ENCODE results near the gene FRZB.
"Not testable (repeated sequence)": the region's sequence is repeated elsewhere in the genome, so short reads cannot be mapped to it uniquely, and the experiment has no call there.

FRZB gene

GRCh38 chr2:182890305-182890704 is 23.9 kb upstream of the FRZB start:
- no peak for DNase-seq

GRCh38 chr2:182887753-182888415 is 21.4 kb upstream of the FRZB start:
- DNase-seq: no peak

- no peak for DNase-seq
Observed at GRCh38 chr2:182887093-182887492, 20.7 kb upstream of the FRZB start.

GRCh38 chr2:182885771-182886170 is 19.3 kb upstream of the FRZB start:
- no peak for DNase-seq

- DNase-seq: no peak
Observed at GRCh38 chr2:182883451-182883850, 17.0 kb upstream of the FRZB start.

GRCh38 chr2:182880100-182880499 is 13.7 kb upstream of the FRZB start:
- not testable (repeated sequence) for DNase-seq

- DNase-seq: not testable (repeated sequence)
Observed at GRCh38 chr2:182876653-182877052, 10.2 kb upstream of the FRZB start.

- no peak for DNase-seq
Observed at GRCh38 chr2:182870227-182870626, 3.8 kb upstream of the FRZB start.

- no peak for DNase-seq
Observed at GRCh38 chr2:182868054-182868796, 1.8 kb upstream of the FRZB start.

GRCh38 chr2:182867426-182868053 is 1.1 kb upstream of the FRZB start:
- no peak for DNase-seq

GRCh38 chr2:182866095-182866460 is 359 bp downstream of the FRZB start:
- no peak for DNase-seq

- no peak for DNase-seq
Observed at GRCh38 chr2:182864949-182865570, 1.4 kb downstream of the FRZB start.

- DNase-seq: no peak
Observed at GRCh38 chr2:182863642-182864041, 2.8 kb downstream of the FRZB start.

GRCh38 chr2:182862091-182862490 is 4.3 kb downstream of the FRZB start:
- no peak for DNase-seq

GRCh38 chr2:182860858-182861257 is 5.6 kb downstream of the FRZB start:
- no peak for DNase-seq

GRCh38 chr2:182858671-182859070 is 7.8 kb downstream of the FRZB start:
- no peak for DNase-seq

- no peak for DNase-seq
Observed at GRCh38 chr2:182855376-182855775, 11.1 kb downstream of the FRZB start.

- DNase-seq: no peak
Observed at GRCh38 chr2:182854375-182855105, 11.9 kb downstream of the FRZB start.

- DNase-seq: no peak
Observed at GRCh38 chr2:182852801-182853200, 13.6 kb downstream of the FRZB start.

- no peak for DNase-seq
Observed at GRCh38 chr2:182852090-182852489, 14.3 kb downstream of the FRZB start.

- no peak for DNase-seq
Observed at GRCh38 chr2:182845794-182846417, 20.5 kb downstream of the FRZB start.

- no peak for DNase-seq
Observed at GRCh38 chr2:182836451-182836850, 30.0 kb downstream of the FRZB start.

- DNase-seq: no peak
Observed at GRCh38 chr2:182834293-182834692, 32.1 kb downstream of the FRZB start.
